Stimulated activated CD4-positive, alpha-beta T cell treated with anti-CD3 and anti-CD28 coated beads, Interleukin-2, amount 100 ng/mL, for 48 hours (primary cell): ENCODE results near the gene SMAD3.
"Not testable (repeated sequence)": the region's sequence is repeated elsewhere in the genome, so short reads cannot be mapped to it uniquely, and the experiment has no call there.

Experiments
- DNase-seq, 2 donors: peaks; one replicate each; pipeline ENCODE4 v3.0.0-alpha.2; 2020

SMAD3 gene

DNA sequence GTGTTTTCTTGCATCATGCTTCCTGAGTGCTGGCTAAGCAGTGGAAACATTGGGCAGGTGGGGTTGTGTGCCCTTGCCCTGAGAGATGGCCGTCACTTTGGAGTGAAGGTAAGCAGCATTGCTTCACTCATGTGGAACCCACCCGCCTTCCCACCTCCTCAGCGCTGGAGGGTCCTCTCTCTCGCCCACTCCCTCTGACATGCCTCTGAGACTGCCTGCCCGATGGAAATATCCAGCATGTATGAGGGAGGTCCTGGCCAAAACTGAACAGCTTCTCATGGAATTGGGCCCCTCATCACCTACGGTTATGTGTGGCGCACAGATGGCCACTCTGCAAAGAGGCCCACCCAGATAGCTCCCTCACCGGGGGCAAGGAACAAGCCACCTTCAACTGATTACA, 48.6 kb downstream of the SMAD3 start:
- DNase-seq, result no peak

DNA sequence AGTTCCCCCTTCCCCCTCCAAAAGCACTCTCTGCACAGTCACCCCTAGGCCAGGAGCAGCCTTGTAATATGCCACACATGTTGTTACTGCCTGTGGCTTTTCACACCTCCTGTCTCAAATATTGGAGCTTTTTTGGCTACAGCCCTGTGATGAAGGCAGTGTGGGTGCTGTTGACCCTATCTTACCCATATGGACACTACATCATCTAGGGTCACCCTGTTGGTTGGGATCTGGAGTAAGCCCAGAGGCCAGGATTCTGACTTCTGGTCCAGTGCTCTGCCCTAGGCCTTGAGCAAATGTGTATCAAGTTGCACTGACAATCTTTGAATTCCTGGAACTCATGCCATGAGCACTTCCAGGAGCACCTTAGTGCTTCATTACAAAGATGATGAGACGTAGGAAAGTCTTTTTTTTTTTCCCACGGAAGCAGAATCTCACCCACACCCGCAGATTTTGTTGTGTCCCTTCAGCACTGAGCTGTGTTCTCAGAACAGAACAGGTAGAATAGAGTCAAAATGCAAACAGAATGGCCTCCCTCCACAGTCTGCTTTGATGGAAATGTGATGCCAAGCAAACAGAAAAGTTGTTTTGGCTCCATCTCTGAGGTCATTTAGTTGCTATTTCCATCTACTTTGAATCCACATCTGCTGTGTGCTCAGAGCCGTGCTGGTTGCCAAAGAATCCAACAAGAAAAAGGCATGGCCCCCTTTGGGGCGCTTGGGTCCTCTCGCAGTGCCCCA, 49.6 kb downstream of the SMAD3 start:
- no peak for DNase-seq

DNA sequence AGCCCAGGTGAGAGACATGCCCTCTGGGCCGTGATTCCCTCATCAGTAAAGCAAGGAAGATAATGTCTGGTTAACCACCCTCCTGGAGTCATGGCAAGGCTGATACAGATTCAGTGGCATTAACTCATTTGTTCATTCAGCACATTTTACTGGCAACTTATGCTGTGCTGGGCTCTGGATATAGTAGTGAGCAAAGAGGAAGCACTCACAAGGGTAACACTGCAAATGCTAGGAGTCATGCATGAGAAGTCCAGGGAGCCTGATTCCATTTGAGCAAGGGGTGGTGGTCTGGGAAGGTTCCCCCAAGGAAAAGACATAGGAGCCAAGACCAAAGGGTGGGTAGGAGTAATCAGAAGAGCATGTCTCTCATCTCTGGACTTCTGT, 50.2 kb downstream of the SMAD3 start:
- no peak for DNase-seq

DNA sequence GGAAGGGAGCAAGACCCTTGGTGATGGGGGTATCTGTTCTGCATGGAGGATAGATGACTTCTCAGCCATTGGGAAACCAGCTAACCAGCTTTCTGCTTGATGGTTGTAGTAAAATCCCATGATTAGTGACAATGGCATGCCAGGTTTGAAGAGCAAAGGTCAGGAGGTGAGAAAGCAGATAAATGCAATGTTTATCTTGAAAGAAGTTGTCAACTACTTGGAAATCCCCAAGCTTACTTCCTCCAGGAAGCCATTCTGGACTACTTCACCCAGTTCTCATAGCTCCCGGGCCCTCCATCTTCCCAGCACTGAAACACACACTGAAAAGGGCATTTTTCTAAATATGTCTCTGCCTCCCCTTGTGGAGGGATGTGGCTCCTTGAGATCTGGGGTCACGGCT, 51.3 kb downstream of the SMAD3 start:
- no peak for DNase-seq

DNA sequence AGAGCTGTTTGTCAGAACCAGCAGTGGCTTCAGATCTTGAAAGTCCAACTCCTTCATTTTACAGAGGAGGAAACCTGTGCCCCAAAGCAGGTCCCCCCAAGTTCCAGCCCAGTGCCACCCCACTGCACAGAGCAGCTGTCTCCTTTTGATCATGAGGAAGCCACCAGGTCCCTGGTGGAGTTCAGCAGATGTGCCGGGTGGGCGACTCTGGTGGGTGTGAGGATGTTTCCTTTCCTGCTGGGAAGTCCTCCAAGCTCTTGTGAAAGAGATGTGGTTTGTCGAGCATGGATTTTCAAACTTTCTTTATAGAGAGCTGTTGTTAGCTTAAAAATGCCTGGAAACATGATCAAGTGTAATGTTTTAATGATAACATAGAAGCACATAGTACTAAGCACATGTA, 52.0 kb downstream of the SMAD3 start:
- no peak for DNase-seq

DNA sequence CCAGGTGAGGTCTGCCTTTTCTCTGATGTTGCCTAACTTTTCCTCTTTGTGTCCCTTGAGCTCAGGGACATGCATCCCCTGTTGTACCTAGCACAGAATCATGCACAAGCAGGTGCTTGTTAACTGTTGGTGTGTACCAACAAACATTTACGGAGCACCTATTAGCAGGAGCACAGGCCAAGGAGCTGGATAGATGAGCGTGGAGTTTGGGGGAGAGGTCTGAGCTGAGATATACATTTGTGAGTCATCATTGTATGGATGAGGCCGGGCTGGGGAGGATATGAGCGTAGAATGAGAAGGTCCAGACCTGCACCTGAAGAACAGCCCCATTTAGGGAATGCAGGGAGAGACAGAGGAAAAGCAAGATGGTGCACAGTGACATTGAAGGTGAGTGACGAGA, 53.4 kb downstream of the SMAD3 start:
- DNase-seq, result no peak

DNA sequence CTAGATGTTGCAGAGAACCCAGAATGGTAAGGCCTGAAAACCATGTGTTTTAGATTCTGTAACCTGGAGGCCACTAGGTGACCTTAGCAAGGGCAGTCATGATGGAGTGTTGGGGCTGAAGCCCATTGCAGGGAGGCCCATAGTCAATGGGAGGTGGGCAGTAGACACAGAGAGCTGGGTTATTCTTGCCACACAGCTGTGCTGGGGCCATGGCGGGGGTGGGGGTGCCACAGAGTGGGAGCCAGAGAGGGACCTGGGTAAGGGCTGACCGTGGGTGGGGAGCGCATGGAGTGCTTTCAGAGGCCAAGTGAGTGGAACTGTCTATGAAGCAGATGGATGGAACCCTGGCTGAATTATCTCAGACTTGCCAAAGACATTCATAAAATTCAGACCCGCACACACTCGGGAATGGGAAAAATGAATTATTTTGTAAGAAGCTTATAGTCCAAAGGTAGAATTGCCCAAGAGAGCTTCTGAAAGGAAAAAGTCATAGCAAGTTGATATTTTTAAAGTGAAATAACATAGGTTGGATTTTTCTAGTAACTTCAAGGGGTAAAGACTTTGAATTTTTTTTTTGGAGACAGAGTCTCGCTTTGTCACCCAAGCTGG, 53.9 kb downstream of the SMAD3 start:
- DNase-seq, result no peak

DNA sequence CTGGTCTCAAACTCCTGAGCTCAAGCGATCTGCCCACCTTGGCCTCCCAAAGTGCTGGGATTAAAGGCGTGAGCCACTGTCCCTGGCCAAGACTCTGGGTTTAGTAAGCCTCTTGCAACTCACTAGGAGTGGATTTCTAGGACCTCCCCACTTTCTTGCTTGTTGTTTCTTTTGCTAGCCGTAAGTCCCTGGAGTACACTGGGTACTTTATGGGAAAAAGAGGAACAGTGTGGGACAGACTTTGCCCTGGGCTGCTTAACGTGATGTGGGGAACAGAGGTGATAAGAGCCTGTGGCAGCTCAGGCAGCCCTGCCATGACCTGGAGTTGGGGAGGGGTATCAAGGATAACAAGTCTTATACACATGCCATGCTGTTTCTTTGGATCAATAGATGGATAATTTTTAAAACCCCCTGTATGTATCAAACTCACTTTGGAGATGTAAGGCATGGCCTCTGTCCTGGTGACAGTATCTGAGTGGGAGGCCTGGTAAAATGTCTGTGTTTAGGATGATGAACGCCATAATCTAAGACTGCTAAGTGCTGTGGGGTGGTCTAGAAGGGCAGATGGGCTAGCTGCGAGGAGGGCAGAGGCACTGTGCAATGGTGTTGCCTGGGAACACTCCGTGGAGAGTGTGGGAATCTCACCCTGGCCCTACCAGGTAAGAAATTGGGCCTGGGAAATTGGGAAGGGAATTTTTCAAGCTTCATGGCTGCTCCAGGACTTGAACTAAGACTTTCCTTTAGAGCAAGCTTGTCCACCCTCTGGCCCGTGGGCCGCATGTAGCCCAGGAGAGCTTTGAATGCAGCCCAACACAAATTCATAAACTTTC, 54.8 kb downstream of the SMAD3 start:
- DNase-seq, result no peak

DNA sequence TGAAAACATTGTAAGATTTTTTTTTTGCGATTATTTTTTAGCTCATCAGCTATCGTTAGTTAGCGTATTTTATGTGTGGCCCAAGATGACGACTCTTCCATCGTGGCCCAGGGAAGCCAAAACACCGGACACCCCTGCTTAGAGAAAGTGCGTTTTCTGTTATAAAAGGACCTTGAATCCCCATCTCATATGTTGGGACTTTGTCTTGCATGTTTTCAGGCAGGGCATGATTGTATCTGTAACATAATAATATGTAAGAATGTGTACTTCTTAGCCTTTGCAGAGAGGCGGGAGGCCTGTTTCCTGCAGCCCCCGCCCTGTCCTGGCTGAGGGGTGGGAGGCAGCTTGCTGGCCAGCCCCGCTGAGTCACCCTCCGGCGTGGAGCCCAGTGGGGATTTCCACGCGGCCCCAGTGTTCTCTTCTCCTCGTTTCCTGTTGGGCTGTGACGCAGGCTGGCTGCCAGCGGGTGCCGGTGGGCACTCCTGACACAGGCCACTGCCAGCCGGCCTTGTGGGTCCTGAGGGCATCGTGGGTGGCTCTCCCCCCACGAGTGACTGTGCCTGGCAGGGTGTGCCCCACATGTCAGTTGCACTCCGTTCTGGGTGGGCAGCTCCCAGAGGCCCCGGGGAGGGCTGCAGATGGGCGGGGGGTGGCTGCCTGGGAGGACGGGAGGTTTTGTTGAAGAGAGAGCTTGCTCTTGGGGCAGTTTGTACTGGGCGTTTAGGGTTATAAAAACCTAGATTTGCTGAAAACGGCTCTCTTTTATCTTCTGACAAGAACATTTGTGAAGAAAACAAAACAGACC, 55.6 kb downstream of the SMAD3 start:
- DNase-seq, result peak; percentile 70 to 77

DNA sequence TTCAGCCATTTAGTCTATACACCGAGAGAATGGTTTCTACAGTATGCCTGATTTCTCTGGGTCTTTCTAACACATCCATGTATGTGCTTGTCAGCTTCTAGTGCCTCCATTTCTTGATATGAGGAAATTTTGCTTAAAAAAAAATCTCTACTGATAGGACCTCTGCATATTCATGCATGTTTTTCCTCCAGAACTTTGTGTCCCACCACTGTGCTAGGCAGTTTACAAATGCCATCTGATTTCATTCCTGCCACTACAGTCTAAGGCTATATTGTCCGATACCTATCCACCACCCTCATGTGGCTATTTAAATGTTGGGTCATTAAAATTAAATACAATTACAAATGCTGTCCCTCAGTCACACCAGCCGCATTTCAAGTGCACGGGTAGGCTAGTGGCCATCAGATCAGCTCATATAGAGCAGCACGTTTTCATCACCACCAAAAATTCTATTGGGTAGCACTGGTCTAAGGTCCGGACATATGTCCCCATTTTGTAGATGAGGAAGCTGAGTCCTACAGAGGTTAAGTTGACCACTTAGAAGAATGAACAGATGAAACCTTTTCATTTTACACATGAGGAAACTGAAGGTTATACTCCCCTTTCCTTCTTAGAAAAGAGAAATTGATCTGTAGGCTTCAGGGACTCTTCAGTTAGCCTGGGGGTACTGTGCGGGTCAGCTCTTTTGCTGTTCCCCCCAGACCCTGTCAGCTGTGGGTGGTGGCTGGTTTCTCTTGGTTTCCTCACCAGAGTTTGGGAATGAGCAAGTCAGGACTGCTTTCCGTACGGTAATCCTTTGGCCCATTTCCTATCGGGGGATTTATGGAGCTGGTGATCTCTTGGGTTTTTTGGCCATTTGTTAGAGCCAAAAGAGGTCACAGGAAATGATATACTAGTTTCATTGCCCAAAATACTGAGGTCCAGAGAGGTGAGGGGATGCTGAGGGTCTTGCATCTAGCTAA, 56.5 kb downstream of the SMAD3 start:
- no peak for DNase-seq

DNA sequence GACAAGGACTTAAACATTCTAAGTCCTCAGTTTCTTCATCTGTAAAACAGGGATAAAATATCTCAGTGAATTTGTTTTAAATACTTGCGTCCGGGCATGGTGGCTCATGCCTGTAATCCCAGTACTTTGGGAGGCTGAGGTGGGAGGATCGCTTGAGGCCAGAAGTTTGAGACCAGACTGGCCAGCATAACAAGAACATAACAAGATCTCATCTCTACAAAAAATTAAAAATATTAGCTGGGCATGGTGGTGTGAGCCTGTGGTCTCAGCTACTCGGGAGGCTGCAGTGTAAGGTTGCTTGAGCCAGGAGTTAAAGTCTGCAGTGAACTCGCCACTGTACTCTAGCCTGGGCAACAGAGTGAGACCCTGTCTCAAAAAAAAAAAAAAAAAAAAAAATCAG, 57.4 kb downstream of the SMAD3 start:
- DNase-seq, result not testable (repeated sequence)

DNA sequence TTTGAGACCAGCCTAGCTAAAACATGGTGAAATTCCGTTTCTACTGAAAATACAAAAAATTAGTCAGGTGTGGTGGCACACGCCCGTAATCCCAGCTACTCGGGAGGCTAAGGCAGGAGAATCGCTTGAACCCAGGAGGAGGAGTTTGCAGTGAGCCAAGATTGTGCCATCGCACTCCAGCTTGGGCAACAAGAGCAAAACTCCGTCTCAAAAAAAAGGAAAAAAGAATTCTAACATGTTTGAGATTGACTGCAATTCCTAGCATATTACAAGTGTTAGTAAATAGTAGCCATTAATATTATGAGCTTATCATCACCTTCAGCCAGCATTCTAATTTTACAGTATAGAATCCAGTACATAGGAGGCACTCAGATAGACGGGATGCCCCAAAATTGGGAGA, 57.9 kb downstream of the SMAD3 start:
- not testable (repeated sequence) for DNase-seq

DNA sequence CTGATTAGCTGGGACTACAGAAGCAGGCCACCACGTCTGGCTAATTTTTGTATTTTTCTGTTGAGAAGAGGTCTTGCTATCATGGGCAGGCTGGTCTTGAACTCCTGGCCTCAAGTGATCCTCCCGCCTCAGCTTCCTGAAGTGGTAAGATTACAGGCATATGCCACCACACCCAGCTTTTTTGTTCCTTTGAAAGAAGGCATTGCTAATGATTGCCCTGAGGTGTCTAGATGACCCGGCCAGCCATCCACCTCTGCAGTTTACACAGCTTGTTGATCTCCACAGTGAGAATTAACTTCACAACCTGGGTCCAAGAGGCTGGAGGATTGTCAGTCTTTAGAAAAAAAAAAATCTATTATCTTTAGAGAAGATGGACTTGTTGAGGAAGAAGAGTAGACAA, 58.7 kb downstream of the SMAD3 start:
- DNase-seq, result no peak

DNA sequence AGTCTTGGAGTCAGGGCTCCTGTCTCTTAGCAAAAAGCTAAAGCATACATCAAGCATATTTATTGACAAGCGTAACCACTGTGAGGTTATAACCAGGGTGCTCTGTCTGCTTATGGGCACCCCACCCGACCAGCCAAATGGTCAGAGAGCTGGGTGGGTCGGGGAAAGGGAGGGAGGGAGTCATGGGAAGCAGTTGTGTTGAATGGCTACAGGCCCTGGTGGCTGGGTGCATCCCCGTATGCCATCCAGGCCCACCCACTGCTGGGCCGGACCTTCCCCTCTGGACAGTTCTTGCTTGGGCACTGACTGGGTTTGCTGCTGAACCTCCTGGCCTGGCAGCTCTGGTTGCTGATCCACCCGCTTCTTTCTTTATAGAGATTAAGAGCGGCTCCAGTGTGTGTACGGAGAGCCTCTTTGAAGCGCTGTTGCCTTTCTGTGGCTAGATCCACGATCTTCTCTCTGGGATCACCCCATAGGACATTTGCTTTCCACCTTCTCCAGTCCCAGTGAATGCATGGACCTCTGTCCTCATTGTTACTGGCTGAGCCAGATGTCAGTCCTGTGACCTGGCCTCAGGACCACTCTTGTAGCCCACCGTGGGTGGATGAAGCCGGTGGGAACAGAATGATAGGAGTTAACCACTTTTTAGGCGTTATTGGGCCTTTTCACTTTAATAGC, 59.6 kb downstream of the SMAD3 start:
- no peak for DNase-seq

DNA sequence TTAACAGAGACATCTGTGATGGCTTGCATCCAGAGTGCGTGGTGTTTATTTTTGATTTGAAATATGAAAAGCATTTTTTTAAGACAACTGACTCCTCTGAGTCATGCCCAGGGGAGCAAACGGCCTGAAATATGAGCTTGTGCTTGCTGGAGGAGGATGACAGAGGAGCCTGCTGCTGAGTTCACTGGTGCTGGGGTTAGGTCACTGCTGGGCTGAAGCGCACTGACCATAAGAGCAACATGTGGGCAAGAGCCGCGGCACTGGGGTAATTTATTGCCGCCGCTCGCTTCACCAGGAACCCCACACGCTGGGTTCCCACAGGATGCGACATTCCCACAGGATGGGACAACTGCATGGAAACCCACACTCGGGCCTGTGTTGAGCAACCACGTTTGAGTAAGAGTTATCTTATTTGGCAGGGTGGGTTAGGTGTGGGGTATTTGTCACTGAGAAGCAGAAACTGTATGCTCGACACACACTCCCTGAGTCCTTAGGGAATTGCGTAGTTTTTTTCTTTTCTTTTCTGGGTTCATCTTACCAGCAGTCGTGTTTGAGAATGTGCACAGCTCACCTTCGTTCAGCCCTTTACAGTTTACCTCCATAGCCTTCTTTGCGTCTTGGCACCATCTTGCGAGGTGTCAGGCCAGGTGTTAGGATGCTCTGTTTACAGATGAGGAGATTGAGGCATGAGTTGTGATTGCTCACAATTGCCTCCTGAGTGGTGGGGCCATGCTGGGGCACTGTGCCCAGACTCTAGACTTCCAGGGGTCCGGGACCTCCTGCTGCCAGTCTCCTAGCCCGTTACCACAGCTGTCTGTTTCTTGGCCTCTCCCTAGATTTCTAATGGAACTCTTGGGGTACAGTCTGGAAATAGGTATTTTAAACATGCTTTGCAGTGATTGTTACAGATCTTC, 60.4 kb downstream of the SMAD3 start:
- no peak for DNase-seq

DNA sequence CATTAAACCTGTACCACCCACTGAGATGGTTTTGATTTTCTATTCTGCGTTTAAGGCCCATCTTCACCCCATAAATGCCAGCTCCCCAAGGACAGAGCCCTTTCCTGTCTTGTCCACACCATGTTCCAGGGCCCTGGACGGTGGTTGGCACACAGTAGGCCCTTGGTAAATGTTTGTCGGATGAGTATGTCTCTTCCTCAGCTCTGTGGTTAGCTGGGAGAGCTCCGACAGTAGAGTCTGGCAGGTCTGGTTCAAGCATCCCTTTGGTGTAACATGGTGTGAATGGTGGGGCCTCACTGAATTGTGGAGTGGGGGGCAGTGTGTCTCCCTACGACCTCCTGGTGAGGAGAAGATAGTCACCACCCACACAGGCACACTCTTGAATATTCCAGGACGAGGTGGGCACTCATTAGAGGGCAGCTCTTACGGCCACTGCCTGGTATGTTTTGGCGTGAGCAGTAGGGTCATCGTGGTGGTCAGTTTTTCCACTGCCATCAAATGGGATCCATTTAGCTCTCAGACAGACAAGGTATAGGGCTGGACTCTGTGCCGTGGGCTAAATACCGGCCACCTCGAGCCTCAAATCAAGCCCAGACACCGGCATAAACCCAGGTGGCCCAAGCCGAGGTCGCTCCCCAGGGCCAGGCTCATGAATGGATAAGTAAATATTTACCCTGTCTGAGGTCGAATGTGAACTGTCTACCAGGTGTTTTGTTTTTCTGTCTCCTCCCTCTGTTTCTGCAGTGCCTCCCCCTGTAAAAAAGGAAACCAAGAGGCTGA, 61.3 kb downstream of the SMAD3 start:
- DNase-seq, result no peak

DNA sequence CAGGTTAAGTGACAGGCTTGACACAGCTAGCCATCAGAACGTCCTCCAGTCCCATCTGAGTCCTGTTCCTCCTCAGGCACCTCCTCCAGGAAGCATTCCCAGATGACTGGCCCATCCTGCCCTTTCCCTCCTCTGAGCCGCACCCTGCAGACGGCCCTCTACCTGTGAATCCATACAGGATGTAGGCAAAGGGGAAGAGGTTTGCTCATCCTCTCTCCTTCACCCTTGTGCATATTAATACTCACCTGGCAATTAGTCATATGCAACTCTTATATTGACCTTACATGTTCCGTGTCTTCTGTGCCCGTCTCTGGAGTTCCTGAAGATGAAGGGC, 61.9 kb downstream of the SMAD3 start:
- DNase-seq, result no peak

DNA sequence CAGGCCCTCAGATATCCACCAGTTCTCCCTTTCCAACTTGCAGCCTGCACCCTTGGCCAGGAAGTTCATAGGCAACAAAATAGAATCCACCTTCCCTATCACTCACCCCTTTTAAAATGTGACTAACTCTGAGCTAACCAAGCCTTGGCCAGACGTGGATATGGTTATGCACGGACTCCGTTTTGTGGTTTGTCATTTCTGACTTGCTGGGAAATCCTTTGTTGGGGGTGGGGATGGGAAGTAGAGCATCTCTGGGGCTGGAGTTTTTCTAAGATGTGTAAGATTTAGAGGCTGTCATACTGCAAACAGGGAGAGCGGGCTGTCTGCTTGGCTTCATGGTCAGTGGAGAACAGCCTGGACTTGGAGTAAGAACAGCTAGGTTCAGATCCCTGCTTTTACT, 62.6 kb downstream of the SMAD3 start:
- no peak for DNase-seq

DNA sequence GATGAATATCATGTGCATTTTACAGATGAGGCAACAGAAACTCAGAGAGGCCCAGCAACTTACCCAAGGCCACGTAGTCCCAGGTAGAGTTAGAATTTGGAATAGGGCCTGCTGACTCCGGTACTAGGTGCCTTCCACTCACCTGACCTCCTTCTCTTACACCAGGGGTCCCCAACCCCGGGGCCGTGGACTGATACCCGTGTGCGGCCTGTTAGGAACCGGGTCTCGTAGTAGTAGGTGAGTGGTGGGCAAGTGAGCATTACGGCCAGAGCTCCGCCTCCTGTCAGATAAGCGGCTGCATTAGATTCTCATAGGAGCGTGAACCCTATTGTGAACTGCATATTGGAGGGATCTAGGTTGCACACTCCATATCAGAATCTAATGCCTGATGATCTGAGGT, 64.8 kb downstream of the SMAD3 start:
- DNase-seq, result no peak
